ENCODE results near the gene HTT-AS.
"Not testable (repeated sequence)": the region's sequence is repeated elsewhere in the genome, so short reads cannot be mapped to it uniquely, and the experiment has no call there.

HTT-AS gene

DNA sequence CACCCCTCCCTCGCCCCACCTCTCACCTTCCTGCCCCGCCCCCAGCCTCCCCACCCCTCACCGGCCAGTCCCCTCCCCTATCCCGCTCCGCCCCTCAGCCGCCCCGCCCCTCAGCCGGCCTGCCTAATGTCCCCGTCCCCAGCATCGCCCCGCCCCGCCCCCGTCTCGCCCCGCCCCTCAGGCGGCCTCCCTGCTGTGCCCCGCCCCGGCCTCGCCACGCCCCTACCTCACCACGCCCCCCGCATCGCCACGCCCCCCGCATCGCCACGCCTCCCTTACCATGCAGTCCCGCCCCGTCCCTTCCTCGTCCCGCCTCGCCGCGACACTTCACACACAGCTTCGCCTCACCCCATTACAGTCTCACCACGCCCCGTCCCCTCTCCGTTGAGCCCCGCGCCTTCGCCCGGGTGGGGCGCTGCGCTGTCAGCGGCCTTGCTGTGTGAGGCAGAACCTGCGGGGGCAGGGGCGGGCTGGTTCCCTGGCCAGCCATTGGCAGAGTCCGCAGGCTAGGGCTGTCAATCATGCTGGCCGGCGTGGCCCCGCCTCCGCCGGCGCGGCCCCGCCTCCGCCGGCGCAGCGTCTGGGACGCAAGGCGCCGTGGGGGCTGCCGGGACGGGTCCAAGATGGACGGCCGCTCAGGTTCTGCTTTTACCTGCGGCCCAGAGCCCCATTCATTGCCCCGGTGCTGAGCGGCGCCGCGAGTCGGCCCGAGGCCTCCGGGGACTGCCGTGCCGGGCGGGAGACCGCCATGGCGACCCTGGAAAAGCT, at the start of gene HTT-AS, which contains the start of gene HTT:
HTT-AS (minus strand) TSS at position 461 of the 768 bp plus-strand sequence.
HTT (plus strand) TSS at position 604 of the 768 bp plus-strand sequence; CDS start at position 749, 145 bp downstream.
- DNase-seq: peak; percentile 96

GRCh38 chr4:3123181-3123671, 48.9 kb upstream of the HTT-AS start:
- no peak for DNase-seq

GRCh38 chr4:3122081-3122563, 47.8 kb upstream of the HTT-AS start:
- DNase-seq: no peak

GRCh38 chr4:3121596-3121995, 47.3 kb upstream of the HTT-AS start:
- DNase-seq: no peak

DNA sequence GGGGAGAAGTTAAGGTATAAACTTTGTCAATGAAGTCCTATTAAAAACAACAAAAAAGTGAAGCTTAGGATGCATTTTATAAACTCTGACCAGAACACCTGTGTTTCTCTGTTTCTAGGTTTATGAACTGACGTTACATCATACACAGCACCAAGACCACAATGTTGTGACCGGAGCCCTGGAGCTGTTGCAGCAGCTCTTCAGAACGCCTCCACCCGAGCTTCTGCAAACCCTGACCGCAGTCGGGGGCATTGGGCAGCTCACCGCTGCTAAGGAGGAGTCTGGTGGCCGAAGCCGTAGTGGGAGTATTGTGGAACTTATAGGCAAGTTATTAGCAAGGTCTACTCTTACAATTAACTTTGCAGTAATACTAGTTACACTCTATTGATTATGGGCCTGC, 46.8 kb upstream of the HTT-AS start:
- DNase-seq: no peak

DNA sequence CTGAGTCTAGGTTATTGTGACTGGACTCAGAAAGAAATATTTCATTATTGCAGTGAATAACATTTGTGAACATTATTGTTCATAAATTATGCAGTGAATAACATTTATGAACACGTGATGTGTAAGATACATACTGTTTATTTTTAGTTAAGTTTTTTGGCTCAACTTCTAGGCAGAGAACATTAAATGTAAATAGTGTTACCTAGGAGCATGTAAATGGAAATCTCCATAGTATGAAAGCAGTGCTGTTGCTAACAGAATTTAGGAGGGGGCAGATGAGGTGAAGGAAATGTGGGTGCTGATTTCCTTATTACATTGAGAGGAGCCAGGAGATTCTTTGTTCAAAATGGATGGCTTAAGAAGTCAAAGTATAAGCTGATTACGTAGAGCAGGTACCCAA, 45.1 kb upstream of the HTT-AS start:
- DNase-seq: no peak

DNA sequence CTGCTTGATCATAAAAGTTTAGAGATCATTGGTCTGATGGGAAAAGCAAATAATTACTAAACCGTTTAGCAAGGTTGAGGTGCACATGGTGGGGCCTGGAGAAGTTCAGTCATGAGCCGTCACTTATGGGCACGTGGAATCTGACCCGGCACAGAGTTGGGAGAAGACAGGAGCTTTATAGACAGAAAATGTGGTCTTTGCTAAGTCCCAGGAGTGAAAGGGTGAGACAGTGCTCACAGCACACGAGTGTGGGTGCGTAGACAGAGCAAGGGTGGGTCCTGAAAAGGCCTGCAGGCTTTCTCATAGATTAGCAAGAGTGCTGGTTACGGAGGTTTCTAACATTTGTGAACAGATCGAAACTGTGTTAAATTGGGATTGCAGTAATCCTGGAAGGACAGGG, 44.0 kb upstream of the HTT-AS start:
- DNase-seq: no peak

GRCh38 chr4:3116955-3117354, 42.6 kb upstream of the HTT-AS start:
- no peak for DNase-seq

GRCh38 chr4:3115637-3116270, 41.4 kb upstream of the HTT-AS start:
- DNase-seq: no peak

GRCh38 chr4:3114377-3114776, 40.0 kb upstream of the HTT-AS start:
- DNase-seq: no peak

DNA sequence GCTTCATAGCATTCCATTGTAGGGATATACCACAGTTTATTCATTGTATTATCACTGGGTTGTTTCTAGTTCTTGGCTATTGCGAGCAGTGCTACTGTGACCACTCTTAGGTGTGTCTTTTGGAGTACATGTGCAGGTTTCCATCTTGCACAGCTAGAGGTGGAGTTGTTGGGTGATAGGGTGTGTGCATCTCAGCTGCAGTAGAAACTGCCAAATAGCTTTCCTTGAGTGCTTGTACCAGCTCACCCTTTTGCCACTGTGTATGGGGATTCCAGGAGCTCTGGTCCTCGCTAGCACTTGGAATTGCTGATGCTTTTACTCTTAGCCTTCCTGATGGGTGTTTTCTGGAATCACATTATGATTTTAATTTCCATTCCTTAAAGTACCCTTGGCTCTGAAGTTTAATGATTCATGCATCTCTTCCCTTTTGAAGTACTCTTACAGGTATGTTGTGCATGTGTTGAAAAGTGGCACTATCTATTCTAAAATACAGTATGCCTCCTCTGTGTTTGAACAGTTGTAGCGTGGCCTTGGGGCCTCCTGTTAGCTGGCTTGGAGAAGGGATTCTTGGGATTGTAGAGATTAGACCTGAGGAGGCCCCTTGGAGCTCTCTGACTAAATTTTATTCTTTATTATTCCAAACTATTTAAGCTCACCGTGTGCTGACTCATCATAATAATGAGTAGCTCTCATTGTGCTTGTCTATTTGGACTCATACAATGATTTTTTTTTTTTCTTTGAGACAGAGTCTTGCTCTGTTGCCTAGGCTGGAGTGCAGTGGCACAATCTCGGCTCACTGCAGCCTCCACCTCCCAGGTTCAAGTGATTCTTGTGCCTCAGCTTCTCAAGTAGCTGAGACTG, 38.5 kb upstream of the HTT-AS start:
- no peak for DNase-seq

DNA sequence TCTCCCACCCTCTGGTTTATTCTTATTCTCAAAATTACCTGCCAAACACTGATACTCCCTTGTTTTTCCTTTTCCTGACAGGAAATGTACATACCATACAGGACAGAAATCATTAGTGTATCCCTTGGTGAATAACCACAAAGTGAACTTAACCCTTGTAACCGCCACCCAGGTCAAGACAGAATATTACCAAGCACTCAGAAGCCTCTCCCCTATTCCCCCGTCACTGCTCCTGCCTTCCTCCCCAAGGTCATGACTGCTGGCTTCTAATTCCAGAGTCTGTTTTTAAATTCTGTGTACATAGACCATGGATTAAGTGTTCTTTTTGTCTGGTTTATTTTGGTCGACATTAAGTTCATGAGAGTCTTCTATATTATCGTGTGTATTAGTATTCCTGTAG, 37.9 kb upstream of the HTT-AS start:
- no peak for DNase-seq

- DNase-seq: no peak
Measured at GRCh38 chr4:3111461-3111860, 37.1 kb upstream of the HTT-AS start.

- DNase-seq: no peak
Measured at GRCh38 chr4:3108211-3108610, 33.9 kb upstream of the HTT-AS start.

GRCh38 chr4:3107691-3108121, 33.4 kb upstream of the HTT-AS start:
- DNase-seq: no peak

DNA sequence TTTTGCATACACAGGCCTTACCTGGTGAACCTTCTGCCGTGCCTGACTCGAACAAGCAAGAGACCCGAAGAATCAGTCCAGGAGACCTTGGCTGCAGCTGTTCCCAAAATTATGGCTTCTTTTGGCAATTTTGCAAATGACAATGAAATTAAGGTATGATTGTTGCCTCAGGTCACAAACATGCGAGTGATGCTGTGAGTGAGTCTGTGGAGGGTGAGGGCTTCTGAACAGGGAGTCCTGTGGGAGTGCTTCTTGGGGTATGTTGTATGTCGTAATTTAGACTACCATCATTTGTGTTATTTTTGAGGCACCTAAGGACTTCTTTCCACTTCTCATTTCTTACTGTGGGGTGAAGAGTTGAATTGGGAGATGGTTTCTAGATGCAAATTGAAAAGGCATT, 32.9 kb upstream of the HTT-AS start:
- DNase-seq: no peak

GRCh38 chr4:3106339-3107186, 32.2 kb upstream of the HTT-AS start:
- peak; percentile 82 to 83 for DNase-seq

- no peak for DNase-seq
Measured at GRCh38 chr4:3098346-3098745, 24.0 kb upstream of the HTT-AS start.

GRCh38 chr4:3096202-3096601, 21.9 kb upstream of the HTT-AS start:
- DNase-seq: no peak

DNA sequence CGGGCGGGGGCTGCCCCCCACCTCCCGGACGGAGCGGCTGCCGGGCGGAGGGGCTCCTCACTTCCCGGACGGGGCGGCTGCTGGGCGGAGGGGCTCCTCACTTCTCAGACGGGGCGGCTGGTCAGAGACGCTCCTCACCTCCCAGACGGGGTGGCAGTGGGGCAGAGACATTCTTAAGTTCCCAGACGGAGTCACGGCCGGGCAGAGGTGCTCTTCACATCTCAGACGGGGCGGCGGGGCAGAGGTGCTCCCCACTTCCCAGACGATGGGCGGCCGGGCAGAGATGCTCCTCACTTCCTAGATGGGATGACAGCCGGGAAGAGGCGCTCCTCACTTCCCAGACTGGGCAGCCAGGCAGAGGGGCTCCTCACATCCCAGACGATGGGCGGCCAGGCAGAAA, 20.4 kb upstream of the HTT-AS start:
- not testable (repeated sequence) for DNase-seq

DNA sequence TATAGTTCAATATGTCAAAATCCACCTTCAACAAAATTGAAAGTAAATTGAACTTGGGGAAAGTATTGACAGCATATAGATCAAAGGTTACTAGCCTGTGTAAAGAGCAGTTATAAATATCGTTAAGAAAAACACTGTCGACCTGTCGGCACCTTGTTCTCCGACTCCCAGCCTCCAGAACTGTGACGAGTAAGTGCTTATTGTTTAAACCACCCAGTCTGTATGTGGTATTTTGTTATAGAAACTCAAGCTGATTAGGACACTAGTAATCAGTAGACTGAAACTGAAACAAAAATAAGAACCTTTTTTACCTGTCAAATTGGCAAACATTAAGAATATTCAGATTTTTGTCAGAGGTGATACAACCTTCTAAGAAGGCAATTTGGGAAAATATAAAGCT, 17.1 kb upstream of the HTT-AS start:
- no peak for DNase-seq

Data from CD4-positive, alpha-beta T cell treated with Interleukin-1 beta for 1 hour (primary cell).